HG02870 (cell line): ENCODE results near the gene NANOS1.
A peak's percentile ranks its signal among the peaks of the same experiment; 100 is the strongest.
"Not testable (repeated sequence)": the region's sequence is repeated elsewhere in the genome, so short reads cannot be mapped to it uniquely, and the experiment has no call there.

Experiments
- ATAC-seq: cut with Tn5 transposase; IDR thresholded peaks from one replicate; pipeline ENCODE4 v1.9.1; 2021; ENCODE audit warnings: mild to moderate bottlenecking, moderate library complexity; ENCODE audit not compliant: unreplicated experiment

The NANOS1 gene

GRCh38 chr10:119006451-119007210, 22.9 kb upstream of the NANOS1 start:
- ATAC-seq: no peak

- ATAC-seq: no peak
These were observed 22.3 kb upstream of the NANOS1 start for GRCh38 chr10:119007211-119007574.

- ATAC-seq: no peak
These were observed 8.9 kb upstream of the NANOS1 start for GRCh38 chr10:119020627-119020946.

GRCh38 chr10:119022846-119023552, 6.5 kb upstream of the NANOS1 start:
- ATAC-seq: no peak

- ATAC-seq: no peak
These were observed 6.0 kb upstream of the NANOS1 start for GRCh38 chr10:119023553-119023868.

- no peak for ATAC-seq
These were observed 4.6 kb upstream of the NANOS1 start for GRCh38 chr10:119024882-119025281.

- no peak for ATAC-seq
These were observed 4.2 kb upstream of the NANOS1 start for GRCh38 chr10:119025336-119025735.

- ATAC-seq: no peak
These were observed 3.7 kb upstream of the NANOS1 start for GRCh38 chr10:119025776-119026175.

GRCh38 chr10:119026301-119027110, 3.0 kb upstream of the NANOS1 start:
- ATAC-seq: no peak

GRCh38 chr10:119028445-119028899, 1.0 kb upstream of the NANOS1 start:
- ATAC-seq: not testable (repeated sequence)

- peak; percentile 49 for ATAC-seq
These were observed 458 bp upstream of the NANOS1 start for GRCh38 chr10:119028900-119029612.

GRCh38 chr10:119030421-119031250, 1.1 kb downstream of the NANOS1 start:
- ATAC-seq: peak; percentile 60

- no peak for ATAC-seq
These were observed 2.1 kb downstream of the NANOS1 start for GRCh38 chr10:119031496-119032059.

GRCh38 chr10:119039161-119039560, 9.6 kb downstream of the NANOS1 start:
- ATAC-seq: no peak

- no peak for ATAC-seq
These were observed 11.8 kb downstream of the NANOS1 start for GRCh38 chr10:119041326-119041725.

- no peak for ATAC-seq
These were observed 12.7 kb downstream of the NANOS1 start for GRCh38 chr10:119042169-119042568.

- ATAC-seq: no peak
These were observed 16.0 kb downstream of the NANOS1 start for GRCh38 chr10:119045561-119045960.

- no peak for ATAC-seq
These were observed 19.8 kb downstream of the NANOS1 start for GRCh38 chr10:119049361-119049760.

GRCh38 chr10:119049777-119050176, 20.3 kb downstream of the NANOS1 start:
- ATAC-seq: no peak

GRCh38 chr10:119051775-119052174, 22.3 kb downstream of the NANOS1 start:
- no peak for ATAC-seq
